HG03045 (cell line): ENCODE results near the gene NFIB.

Experiments
- ATAC-seq: cut with Tn5 transposase; IDR thresholded peaks from one replicate; pipeline ENCODE4 v1.9.1; 2021; ENCODE audit warnings: mild to moderate bottlenecking, moderate library complexity; ENCODE audit not compliant: unreplicated experiment

The NFIB gene

DNA sequence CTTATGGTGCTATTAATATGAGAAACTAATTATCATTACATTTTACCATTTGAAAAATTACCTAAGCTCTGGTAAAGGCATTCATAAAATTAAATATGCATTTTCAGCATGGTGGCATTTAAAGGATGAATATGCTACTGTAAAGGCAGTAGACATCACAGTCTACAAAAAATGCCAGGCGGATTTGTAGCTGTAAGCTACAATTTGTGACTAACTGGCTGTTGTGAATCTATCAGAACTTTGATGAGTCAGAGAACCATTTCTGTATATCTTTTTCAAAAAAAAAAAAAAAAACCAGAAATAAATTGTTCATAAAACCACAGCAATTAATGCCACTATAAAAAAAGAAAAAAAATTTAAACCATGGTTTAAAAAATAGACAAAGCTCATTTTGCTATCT is 186.3 kb downstream of the NFIB start:
- no peak for ATAC-seq

DNA sequence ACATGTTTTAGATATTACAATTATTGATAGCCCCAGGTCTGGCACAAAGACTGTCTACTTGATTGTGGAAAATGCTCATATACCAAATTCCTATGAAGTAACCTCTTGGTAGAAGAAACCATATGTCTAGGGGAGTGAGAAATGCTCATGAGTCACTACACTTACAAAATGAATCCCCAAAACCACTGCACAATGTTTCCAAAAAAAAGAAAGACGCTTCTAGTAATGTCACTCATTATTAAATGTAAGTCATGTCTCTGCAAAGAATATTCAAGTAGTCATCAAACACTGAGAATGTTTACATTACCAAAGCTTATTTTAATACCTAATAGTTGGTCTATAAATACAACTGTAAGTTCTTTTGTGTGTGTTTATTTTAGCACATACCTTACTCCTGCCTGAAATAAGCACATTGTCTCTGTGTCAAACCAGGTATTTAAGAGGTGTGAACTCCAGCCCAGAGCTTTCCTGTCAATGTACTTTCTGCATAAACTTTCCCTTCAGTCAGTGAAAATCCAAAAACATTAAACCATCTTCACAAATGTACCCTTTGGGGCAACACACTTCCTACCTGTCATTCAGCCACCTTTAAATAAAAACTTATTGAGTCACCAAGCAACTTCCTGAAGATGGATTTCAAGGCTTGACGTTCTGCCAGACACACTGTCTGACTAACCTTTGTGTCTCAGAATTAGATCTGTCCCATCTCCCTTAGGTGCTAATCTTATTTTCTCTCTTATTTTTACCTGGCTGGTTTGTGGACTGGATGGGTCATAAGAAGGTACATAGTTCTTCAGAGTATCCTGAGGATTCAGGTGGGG is 194.0 kb downstream of the NFIB start:
- ATAC-seq, result no peak

- no peak for ATAC-seq
These were observed 201.7 kb downstream of the NFIB start for GRCh38 chr9:14112226-14112625.

GRCh38 chr9:14111696-14112095 is 202.2 kb downstream of the NFIB start:
- no peak for ATAC-seq

- no peak for ATAC-seq
These were observed 206.0 kb downstream of the NFIB start for GRCh38 chr9:14107977-14108376.

GRCh38 chr9:14107495-14107894 is 206.4 kb downstream of the NFIB start:
- ATAC-seq, result no peak

GRCh38 chr9:14106699-14107098 is 207.2 kb downstream of the NFIB start:
- no peak for ATAC-seq

GRCh38 chr9:14104496-14104895 is 209.4 kb downstream of the NFIB start:
- no peak for ATAC-seq

- ATAC-seq, result no peak
These were observed 210.8 kb downstream of the NFIB start for GRCh38 chr9:14103115-14103514.

DNA sequence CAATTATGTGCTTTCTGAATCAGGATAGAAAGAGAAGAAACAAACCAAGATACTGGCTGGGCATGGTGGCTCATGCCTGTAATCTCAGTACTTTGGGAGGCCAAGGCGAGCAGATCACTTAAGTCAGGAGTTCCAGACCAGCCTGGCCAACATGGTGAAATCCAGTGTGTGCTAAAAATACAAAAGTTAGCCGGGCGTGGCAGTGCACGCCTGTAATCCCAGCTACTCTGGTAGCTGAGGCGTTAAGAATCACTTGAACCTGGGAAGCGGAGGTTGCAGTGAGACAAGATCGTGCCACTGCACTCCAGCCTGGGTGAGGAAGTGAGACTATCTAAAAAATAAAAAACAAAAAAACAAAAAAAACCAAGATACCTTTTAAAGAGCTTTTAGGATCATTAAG is 214.2 kb downstream of the NFIB start:
- ATAC-seq, result no peak

- ATAC-seq, result no peak
These were observed 215.3 kb downstream of the NFIB start for GRCh38 chr9:14098486-14099180.

GRCh38 chr9:14097666-14098415 is 216.1 kb downstream of the NFIB start:
- no peak for ATAC-seq

DNA sequence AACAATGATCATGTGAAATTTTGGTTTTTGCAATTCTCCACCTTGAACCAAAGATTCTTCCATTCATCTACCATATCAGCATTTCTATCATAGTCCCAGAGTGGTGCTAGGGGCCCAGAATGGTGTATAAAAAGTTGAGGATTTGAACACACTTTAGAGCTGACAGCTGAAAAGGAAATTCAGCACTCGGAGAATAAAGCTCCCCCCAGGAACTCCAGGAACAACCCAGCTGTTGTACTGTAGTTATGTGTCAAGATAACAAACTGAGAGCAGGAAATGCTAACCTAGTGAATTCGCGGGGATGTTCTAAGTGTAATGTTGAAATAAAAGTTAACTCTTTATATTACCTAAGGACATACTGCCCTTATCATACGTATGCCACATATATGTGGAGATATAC is 216.7 kb downstream of the NFIB start:
- ATAC-seq, result no peak

GRCh38 chr9:14096258-14096922 is 217.6 kb downstream of the NFIB start:
- ATAC-seq, result no peak

- no peak for ATAC-seq
These were observed 218.7 kb downstream of the NFIB start for GRCh38 chr9:14095277-14095676.

DNA sequence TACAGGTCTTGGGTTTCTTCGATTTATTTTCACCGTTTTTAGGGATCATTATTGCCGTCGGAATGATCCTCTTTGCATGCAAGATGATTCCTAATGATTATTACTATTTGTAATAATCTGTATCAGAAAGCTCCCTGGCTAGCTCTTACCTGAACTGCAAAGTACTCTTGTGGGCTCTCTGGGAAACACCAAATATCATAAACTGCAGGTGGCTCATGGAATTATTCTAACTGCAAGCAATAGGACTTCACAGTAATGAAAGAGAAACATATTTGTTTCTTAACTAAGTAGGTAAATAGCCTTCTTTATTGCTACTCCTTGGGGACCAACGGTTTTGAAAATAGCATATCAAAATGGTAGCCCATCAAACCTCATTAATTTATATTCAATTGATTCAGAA is 219.4 kb downstream of the NFIB start:
- ATAC-seq, result no peak

GRCh38 chr9:14092344-14092743 is 221.6 kb downstream of the NFIB start:
- ATAC-seq, result no peak

- no peak for ATAC-seq
These were observed 224.7 kb downstream of the NFIB start for GRCh38 chr9:14089051-14089803.

DNA sequence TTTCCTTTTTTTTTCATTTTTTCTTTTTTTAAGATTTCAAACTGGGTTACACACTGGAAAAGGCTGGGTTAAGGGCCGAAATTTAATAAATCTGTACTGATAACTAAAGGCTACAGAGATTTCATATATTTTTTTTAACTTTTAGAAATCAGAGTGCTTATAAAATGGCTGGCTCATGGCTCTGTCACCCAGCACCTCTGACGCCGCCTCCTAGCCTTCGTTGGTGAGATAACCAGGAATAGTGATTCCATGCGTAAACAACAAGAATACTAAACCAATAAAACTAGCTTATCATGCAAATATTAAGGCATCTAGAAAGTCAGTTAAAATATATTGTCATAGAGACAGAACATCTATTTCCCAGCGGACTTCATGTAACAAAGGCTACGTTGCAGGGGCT is 226.4 kb downstream of the NFIB start:
- no peak for ATAC-seq

DNA sequence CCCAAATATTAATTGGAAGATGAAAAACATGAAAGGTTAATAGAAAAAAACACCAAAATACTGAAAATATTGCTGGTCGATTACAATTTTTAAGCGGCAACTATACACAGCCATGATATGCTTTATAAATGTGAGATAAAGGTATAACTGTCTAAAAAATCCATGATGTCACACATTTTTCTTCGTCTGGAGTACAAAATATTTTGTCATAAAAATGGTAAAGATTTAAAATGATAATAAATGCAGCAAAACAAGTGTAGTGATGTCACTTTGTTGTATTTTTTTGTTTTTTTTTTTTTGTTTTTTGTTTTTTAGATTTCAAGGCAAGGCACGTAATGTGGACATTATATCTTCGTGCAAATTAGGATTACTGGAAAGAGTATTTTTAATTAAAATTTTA is 227.4 kb downstream of the NFIB start:
- ATAC-seq, result no peak
